Measurements from ENCODE around the gene PLCH2.

PLCH2 gene

DNA sequence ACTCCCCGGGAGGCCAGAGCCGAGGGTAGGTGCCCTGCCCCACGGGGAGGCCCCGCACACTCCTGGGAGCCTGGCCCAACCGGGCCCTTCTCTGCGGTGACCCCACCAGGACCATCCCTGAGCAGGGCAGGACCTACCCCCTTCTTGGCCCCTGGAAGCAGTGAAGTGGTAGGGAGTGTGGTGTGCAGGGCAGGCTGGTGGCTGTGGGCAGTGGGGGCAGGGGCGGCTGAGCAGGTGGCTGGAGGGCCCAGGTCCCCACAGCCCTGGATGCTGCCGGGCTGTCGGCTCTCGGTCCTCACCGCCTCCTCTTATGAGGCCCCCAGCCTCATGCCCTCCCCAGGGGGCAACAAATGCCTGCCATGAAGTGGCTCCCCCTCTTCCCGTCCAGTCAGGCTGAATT, 19.5 kb downstream of the PLCH2 start:
- Histone ChIP-seq H3K9ac (no peak overlapping the region), H3K4me1 (ENCODE audit: low read depth, poor library complexity, severe bottlenecking) (no peaks in the 10 kb centered on the region), H3K4me2 (no peak overlapping the region), H3K79me2 (ENCODE audit: insufficient read depth, low read depth) (no peaks in the 10 kb centered on the region), H3K27ac (no peak overlapping the region), H2AFZ (ENCODE audit: low read depth) (no peak overlapping the region), H3K36me3 (ENCODE audit: insufficient read depth) (no peaks in the 10 kb centered on the region), H4K20me1 (ENCODE audit: insufficient read depth) (no peaks in the 10 kb centered on the region), H3K4me3 (IDR thresholded peaks at IDR 0.05; ENCODE audit: insufficient read depth, low read depth, low read length) (no peak overlapping the region), H3K27me3 (ENCODE audit: insufficient read depth, low read depth) (peaks cover 83% of the 10 kb centered on the region)
- TF ChIP-seq CTCF (conservative IDR thresholded peaks at IDR 0.05; ENCODE audit: low read depth, low read length), result no peak

DNA sequence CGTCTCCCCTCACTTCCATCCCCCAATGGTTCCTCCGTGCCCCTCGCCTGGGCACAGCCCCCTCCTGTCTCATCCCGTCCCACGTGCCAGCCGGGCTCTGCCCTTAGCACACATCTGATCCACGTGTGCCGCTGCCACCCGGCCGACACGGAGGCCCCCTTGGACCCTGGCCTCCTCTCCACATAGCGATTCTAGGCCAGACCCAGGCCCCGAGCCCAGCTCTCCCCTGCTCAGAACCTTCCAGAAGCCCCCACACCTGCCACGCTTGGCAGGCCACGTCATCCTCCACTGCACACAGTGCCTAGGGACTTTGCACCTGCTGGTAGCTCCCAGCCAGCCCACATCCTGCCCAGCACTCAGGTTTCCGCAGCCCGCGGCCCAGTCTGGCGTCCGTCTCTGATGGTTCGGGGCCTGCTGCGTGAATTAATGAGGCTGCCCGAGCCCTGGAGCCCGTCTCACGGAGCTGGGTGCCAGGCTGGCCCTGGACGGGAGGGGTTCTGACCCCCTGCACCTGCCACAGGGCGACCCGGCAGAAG, 20.1 kb downstream of the PLCH2 start:
- Histone ChIP-seq H3K9ac (no peak overlapping the region), H3K79me2 (ENCODE audit: insufficient read depth, low read depth) (no peaks in the 10 kb centered on the region), H3K27ac (no peak overlapping the region), H2AFZ (ENCODE audit: low read depth) (no peak overlapping the region), H3K27me3 (ENCODE audit: insufficient read depth, low read depth) (peaks cover 81% of the 10 kb centered on the region), H3K4me2 (no peak overlapping the region), H3K4me3 (IDR thresholded peaks at IDR 0.05; ENCODE audit: insufficient read depth, low read depth, low read length) (no peak overlapping the region), H3K4me1 (ENCODE audit: low read depth, poor library complexity, severe bottlenecking) (no peaks in the 10 kb centered on the region), H4K20me1 (ENCODE audit: insufficient read depth) (no peaks in the 10 kb centered on the region), H3K36me3 (ENCODE audit: insufficient read depth) (no peaks in the 10 kb centered on the region)
- no peak for TF ChIP-seq CTCF (conservative IDR thresholded peaks at IDR 0.05; ENCODE audit: low read depth, low read length)

GRCh38 chr1:2496746-2497145, 20.7 kb downstream of the PLCH2 start:
- no peak overlapping the region for H2AFZ ChIP-seq (ENCODE audit: low read depth)
- TF ChIP-seq CTCF (conservative IDR thresholded peaks at IDR 0.05; ENCODE audit: low read depth, low read length), result no peak
- no peaks in the 10 kb centered on the region for H3K4me1 ChIP-seq (ENCODE audit: low read depth, poor library complexity, severe bottlenecking)
- no peak overlapping the region for H3K4me2 ChIP-seq
- H3K79me2 ChIP-seq (ENCODE audit: insufficient read depth, low read depth), result no peaks in the 10 kb centered on the region
- peaks cover 81% of the 10 kb centered on the region for H3K27me3 ChIP-seq (ENCODE audit: insufficient read depth, low read depth)
- no peak overlapping the region for H3K9ac ChIP-seq
- H3K4me3 ChIP-seq (IDR thresholded peaks at IDR 0.05; ENCODE audit: insufficient read depth, low read depth, low read length), result no peak overlapping the region
- no peaks in the 10 kb centered on the region for H3K36me3 ChIP-seq (ENCODE audit: insufficient read depth)
- no peaks in the 10 kb centered on the region for H4K20me1 ChIP-seq (ENCODE audit: insufficient read depth)
- no peak overlapping the region for H3K27ac ChIP-seq

- Histone ChIP-seq H3K27me3 (ENCODE audit: insufficient read depth, low read depth) (peaks cover 81% of the 10 kb centered on the region), H3K36me3 (ENCODE audit: insufficient read depth) (no peaks in the 10 kb centered on the region), H3K4me3 (IDR thresholded peaks at IDR 0.05; ENCODE audit: insufficient read depth, low read depth, low read length) (no peak overlapping the region), H3K4me2 (no peak overlapping the region), H4K20me1 (ENCODE audit: insufficient read depth) (no peaks in the 10 kb centered on the region), H3K27ac (no peak overlapping the region), H3K79me2 (ENCODE audit: insufficient read depth, low read depth) (no peaks in the 10 kb centered on the region), H3K4me1 (ENCODE audit: low read depth, poor library complexity, severe bottlenecking) (no peaks in the 10 kb centered on the region), H3K9ac (no peak overlapping the region), H2AFZ (ENCODE audit: low read depth) (no peak overlapping the region)
- TF ChIP-seq CTCF (conservative IDR thresholded peaks at IDR 0.05; ENCODE audit: low read depth, low read length), result no peak
These were observed 21.8 kb downstream of the PLCH2 start for GRCh38 chr1:2497891-2498290.

All from KMS-11 (cell line).